Posterior cingulate gyrus (tissue), 11 donors: ENCODE results near the gene CRLF1.

Source experiments
- DNase-seq, 10 donors: peaks; one replicate each; pipeline versions ENCODE4 v3.0.0 to v3.0.0-alpha.2; 2020 to 2021; ENCODE audit warnings: mixed read lengths in 3 of 10
- intact Hi-C: fragments of 100-400 bp; cut with DNase I; formaldehyde crosslinking; loops from one replicate; pipeline ENCODE4 v1.15.1; 2023

Gene CRLF1

DNA sequence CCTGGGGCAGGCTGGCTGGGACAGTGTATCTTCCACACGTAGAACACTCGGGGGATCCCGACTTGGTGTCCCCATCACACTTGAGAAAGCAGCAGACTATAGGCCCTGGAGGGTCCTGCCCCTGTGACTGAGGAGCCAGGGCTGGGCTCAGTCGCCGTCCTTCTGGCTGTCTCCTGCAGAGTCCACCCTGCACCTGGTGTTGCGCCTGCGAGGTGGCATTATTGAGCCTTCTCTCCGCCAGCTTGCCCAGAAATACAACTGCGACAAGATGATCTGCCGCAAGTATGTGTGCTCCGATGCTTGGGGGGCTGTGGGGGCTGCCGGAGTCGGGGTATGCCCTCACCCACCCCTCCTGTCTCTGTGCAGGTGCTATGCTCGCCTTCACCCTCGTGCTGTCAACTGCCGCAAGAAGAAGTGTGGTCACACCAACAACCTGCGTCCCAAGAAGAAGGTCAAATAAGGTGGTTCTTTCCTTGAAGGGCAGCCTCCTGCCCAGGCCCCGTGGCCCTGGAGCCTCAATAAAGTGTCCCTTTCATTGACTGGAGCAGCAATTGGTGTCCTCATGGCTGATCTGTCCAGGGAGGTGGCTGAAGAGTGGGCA, 31.8 kb downstream of the CRLF1 start:
- DNase-seq = peak in 1 of 10 donors; percentile 20
- intact Hi-C loops = no loop called here

DNA sequence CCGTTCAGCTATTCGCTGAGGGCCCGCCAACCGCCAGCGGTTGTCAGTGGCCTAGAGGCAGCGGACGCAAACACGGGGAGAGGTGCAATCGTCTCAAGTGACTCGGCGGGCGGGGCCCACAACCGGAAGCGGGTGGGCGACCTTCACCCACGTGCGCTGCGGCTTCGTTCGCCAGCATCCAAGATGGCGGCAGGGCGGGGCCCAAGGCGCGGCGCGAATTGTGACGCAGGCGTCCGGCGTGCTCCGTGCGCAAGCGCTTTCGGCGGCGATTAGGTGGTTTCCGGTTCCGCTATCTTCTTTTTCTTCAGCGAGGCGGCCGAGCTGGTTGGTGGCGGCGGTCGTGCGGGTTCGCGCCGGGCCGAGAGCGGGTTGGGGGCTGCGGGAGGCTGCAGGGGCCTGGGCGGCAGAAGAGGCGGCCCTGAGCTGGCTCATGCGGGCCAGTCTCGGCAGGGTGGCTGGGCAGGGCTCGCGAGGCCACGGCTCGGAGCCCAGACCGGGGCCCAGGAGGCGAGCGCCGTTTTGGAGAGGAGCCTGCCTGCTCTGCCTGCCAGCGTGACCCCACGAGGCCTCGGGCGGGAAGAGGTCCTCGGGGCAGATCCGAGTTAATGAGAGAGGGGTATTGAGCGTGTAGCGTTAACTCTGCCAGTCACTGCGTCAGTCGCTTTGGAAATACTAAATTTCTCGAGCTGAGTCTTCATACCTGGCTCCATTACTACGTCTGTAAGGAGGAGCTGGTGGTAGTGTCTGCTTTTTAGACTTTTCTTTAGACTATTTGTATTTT, 34.8 kb downstream of the CRLF1 start, which contains the start of gene UBA52:
Gene UBA52, plus strand, starts transcription at position 294 of the 781 bp plus-strand sequence. CDS start 1,444 bp downstream, outside the sequence.
- intact Hi-C loops = loop anchor here (1.0 to 2.0 kb wide), 2 partner anchors 14 to 49 kb away; partner anchors contain the start of genes ELL and KXD1
- peak; percentile 95 to 99 (median 96) for DNase-seq

DNA sequence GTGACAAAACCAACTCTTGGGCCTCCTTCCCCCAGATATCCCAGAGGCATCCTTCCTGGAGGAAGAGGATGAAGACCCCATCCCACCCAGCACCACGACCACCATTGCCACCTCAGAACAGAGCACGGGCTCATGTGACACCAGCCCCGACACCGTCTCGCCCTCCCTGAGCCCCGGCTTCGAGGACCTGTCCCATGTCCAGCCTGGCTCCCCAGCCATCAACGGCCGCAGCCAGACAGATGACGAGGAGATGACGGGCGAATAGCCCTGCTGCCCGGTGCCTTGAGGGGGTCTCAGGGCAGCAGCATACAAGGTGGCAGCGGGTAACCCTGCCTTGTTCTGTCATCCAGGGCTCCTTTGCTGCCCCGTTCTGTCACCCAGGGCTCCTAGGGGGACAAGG, 38.2 kb downstream of the CRLF1 start:
- no peak for DNase-seq
- intact Hi-C loops = no loop called here

DNA sequence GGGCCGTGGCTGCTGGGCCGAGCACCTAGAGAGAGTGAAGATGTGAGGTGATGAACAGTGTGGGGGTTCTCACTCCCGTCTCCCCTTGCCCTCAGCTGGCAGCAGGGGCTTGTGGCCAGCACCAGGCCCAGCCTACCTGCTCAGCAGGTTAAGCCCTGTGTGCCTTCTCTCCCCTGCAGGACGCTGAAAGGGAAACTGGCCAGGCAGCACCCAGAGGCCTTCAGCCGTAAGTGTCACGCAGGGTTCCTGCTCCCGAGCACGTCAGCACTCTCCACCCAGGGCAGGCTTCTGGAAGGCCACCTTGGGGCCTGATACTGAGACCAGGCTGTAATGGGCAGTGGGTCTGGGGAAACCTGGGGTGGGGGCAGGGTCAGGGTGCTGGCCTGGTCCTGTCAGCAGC, 39.6 kb downstream of the CRLF1 start:
- intact Hi-C loops = no loop called here

DNA sequence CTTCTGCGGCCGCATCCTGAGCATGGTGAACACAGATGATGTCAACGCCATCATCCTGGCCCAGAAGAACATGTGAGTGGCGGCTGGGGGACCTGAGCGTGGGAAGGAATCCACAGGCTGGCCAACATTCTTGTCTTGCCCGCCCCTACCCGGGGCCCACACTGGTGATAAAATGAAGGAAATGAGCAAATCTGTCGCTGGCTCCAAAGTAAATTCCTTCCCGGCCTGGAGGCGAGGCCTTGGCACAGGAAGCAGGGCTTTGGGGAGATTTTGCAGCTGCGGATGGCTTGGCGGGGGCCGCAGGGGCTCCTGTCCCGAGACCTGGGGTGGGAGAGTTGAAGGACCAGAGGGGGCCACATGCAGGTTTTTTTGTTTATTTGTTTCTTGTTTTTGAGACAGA, 44.5 kb downstream of the CRLF1 start:
- DNase-seq = no peak
- intact Hi-C loops = no loop called here

More for the DNA sequence above, 39.6 kb downstream of the CRLF1 start:
- no peak for DNase-seq

DNA sequence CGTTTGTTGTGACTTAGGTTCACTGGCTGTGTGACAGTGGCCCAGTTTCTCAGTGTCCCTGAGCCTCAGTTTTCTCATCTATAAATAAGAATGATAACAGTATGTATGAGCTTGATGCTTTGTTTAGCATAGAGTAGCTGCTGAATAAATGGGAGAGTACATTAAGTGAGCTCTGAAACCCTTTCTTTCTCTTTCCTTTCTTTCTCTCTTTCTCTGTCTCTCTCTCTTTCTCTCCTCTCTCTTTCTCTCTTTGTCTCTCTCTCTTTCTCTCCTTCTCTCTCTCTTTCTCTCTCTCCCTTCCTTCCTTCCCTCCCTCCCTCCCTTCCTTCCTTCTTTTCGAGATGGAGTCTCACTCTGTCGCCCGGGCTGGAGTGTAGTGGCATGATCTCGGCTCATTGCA, 46.9 kb downstream of the CRLF1 start:
- intact Hi-C loops = no loop called here

DNA sequence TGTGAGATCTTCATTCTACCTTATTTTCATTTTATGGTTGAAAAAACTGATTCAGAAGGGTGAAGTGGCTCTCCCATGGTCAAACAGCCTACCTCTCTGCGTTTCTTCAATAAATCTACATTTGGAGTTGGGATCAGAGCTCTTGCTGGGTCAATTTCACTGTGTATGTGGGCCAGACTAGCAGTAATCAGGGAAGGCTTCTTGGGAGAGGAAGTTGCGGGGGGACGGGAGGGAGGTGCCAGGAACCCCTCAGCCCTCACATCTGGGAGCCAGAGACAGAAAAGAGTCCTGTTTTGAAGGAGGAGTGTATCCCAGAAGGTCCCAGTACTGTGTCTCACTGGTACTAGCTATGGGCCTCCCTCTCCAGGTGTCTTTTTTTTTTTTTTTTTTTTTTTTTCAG, 48.0 kb downstream of the CRLF1 start:
- no peak for DNase-seq
- intact Hi-C loops = no loop called here

More for the DNA sequence above, 46.9 kb downstream of the CRLF1 start:
- DNase-seq = no peak

DNA sequence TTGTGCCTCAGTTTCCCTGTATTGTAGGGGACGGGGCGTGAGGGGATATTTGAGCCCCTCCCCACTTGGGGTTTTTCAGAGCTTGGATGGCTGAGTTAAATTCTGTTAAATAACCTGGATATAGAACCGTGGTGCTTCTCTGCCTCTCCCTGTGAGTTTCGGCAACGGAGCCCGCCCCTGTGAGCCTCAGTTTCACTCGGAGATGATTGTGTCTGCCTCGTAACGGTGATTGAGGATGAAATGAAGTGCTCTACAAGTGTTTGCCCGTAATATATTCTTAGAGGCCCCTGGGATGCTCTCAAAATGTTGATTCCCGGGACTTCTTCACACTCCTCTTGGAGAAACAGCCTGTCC, 48.4 kb downstream of the CRLF1 start:
- DNase-seq = no peak
- intact Hi-C loops = no loop called here

DNA sequence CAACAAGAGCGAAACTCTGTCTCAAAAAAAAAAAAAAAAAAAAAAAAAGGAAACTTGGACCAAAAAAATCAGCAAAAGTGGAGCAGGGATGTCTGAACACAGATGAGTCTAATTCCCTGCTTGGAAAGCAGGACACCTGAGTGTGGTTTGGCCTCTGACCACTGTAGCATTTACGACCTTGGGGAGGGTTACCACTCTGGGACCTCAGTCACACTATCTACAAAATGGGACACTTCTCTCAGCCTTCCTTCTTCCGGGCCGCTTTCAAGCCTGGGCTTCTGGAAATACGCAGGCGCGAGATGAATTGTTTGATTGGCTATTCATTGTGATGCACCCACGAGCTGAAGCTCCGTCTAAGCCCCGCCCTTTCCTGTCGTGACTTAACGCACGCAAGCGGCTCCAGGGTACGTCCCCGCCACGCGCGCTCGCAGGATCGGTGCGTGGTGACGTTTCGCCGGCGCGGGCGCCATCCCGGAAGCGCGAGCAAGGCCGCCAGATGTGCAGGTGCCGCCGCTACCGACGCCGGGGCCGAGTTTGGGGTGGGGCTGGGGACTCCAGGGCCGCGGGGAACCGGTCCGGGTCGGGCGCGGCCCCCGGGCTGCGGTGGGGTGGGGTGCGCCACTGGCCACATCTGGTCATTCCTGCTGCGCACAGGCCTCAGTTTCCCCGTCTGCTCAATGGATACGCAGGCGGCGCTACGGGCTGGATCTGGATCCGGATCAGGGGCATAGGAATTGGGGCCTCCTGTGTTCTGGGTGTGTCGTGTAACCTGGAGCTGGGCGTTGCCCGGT, 49.0 kb downstream of the CRLF1 start, which contains the start of gene KXD1:
Gene KXD1, plus strand, starts transcription at position 460 of the 791 bp plus-strand sequence. CDS start 4,187 bp downstream, outside the sequence.
- intact Hi-C loops = loop anchor here (1.0 kb wide), 2 partner anchors 14 to 35 kb away; partner anchors contain the start of genes ELL and UBA52
- peak; percentile 94 to 99 (median 97) for DNase-seq

DNA sequence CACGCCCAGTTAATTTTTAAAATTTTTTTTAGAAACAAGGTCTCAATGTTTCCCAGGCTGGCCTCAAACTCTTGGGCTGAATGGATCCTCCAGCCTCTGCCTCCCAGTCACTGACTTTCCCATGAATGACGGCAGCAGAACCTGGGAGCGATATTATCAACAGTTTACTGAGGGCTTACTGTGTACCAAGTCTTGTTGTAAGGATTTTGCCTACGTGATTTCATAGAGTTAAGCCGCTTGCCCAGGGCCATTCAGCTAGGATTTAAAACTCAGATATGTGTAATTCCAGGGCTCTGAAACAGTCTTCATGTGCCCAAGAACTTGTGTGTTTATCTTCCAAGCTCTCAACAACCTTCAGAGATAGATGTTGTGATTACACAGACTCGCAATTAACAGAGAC, 55.0 kb downstream of the CRLF1 start:
- intact Hi-C loops = no loop called here
- DNase-seq = no peak

DNA sequence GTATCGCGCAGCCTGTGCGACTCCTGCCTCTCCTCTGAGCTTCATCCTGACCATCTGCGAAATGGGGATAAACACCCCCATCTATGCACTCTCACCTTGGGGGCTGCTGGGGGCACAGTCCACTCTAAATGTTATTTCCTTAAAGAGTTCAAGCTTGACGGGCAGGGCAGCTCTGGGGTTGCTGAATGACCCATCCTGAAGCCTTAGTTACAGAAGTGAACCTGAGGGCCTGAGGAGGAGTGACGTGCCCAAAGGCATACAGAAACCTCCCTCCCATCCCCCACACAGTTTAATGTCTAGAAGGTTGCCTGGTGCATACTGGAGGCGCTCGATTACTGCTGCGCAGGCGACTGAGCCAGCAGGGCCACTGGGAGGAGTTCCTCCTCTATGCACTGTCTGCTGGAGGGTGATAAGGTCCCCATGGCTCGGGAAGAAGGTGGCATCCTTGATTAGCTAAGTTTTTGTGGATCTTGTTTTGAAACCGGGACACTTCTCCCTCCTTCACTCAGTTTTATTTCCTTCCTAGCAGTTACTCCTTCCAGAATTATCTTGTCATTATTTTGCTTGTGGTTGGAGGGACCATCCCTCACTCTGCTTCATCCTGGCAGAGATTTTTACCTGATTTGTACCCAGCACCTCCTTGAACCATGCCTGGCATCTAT, 62.7 kb downstream of the CRLF1 start:
- peak in 6 of 10 donors; percentile 23 to 91 (median 52) for DNase-seq
- intact Hi-C loops = loop anchor here (2.0 kb wide), 1 partner anchor 21 kb away; the partner anchor contains the start of gene ELL
